Measurements from ENCODE around the gene TEX47. TPM values are rescaled to one million over a fixed set of nuclear protein-coding genes. Genes with fewer than 3 reads are reported as not detected.

Gene TEX47
- total and polyA plus RNA-seq, 2 donors (not counting 1 experiment from before 2014, with no cell fraction given), result not detected

DNA sequence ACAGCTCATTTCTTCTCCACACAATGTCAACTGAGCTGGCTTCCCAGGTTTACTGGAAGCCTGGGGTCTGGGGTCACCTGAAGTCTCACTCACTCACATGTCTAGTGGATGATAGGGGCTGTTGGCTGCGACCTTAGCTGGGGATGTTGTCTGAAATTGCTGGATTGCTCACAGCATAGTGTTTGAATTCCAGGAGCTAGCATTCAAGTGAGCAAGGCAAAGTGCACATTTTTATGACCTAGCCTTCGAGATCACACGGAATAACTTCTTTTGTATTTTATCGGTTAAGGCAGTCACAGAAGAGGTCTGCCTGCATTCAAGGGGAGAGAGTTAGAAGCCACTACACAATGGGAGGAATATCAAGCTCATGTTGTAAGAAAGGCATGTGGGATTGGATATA is 3.6 kb downstream of the TEX47 start:
- Histone ChIP-seq H3K4me2 (ENCODE audit: extremely low read depth, insufficient read depth, low read length) (no peak overlapping the region), H3K36me3 (ENCODE audit: control insufficient read depth, insufficient read depth, low read length) (no peaks in the 10 kb centered on the region), H4K20me1 (ENCODE audit: control insufficient read depth, extremely low read depth, insufficient read depth, low read length) (no peaks in the 10 kb centered on the region), H2AFZ (ENCODE audit: low read length) (no peak overlapping the region), H3K9ac (ENCODE audit: insufficient read depth, low read length) (no peak overlapping the region), H3K9me3 (ENCODE audit: control insufficient read depth, insufficient read depth, low read depth, low read length) (no peaks in the 10 kb centered on the region), H3K4me3 (replicated peaks in 1 of 4; ENCODE audit: control extremely low read depth in 1 of 4, insufficient read depth in 1 of 4, low read depth in 3 of 4, low read length in 4 of 4) (no peak overlapping the region), H3K79me2 (ENCODE audit: control insufficient read depth, insufficient read depth, low read length) (no peaks in the 10 kb centered on the region), H3K4me1 (ENCODE audit: control insufficient read depth, extremely low read depth, insufficient read depth, low read length) (no peaks in the 10 kb centered on the region), H3K27me3 (ENCODE audit: control insufficient read depth, insufficient read depth, low read length) (no peaks in the 10 kb centered on the region), H3K27ac (ENCODE audit: insufficient read depth, low read length) (no peak overlapping the region)
- TF ChIP-seq, protein P1, sequence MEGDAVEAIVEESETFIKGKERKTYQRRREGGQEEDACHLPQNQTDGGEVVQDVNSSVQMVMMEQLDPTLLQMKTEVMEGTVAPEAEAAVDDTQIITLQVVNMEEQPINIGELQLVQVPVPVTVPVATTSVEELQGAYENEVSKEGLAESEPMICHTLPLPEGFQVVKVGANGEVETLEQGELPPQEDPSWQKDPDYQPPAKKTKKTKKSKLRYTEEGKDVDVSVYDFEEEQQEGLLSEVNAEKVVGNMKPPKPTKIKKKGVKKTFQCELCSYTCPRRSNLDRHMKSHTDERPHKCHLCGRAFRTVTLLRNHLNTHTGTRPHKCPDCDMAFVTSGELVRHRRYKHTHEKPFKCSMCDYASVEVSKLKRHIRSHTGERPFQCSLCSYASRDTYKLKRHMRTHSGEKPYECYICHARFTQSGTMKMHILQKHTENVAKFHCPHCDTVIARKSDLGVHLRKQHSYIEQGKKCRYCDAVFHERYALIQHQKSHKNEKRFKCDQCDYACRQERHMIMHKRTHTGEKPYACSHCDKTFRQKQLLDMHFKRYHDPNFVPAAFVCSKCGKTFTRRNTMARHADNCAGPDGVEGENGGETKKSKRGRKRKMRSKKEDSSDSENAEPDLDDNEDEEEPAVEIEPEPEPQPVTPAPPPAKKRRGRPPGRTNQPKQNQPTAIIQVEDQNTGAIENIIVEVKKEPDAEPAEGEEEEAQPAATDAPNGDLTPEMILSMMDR (conservative IDR thresholded peaks at IDR 0.05 in 1 of 2, IDR thresholded peaks at IDR 0.05 in 1 of 2; ENCODE audit: low read depth in 1 of 2, low read length in 2 of 2), result no peak
- TF ChIP-seq EZH2 (IDR thresholded peaks at IDR 0.05; ENCODE audit: low read length, missing control alignments), result no peak
- DNase-seq (ENCODE audit: low read depth in 2 of 2), result no peak

DNA sequence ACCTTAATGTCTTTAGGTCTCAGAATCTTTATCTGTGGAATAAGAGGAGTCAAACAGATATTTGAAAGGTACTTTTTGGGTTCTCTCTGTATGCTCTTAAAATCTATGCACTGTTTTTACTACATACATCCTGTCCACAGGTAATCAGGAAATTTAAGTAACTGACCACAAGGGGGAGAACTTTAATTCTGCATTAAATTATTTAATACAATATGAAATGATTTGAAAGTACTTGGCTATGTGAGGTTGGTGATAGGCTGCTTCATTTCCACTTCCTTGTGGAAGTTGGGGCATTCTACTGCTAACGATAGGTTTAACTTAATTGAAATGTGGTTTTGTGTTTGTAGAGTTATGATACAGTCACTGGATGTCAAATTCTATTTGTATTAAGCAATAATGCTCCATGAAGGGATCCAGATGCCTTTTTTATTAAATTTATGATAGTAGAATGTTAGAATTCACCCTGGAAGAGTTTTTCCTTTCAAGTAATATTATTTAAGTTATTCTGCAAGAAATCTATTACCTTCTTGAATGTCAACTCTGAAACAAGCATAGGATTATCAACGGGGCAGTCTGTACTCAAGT is 6.0 kb downstream of the TEX47 start:
- H3K27ac ChIP-seq (ENCODE audit: insufficient read depth, low read length), result no peak overlapping the region
- H3K9me3 ChIP-seq (ENCODE audit: control insufficient read depth, insufficient read depth, low read depth, low read length), result no peaks in the 10 kb centered on the region
- H3K4me3 ChIP-seq (replicated peaks in 1 of 4; ENCODE audit: control extremely low read depth in 1 of 4, insufficient read depth in 1 of 4, low read depth in 3 of 4, low read length in 4 of 4), result no peak overlapping the region
- H3K36me3 ChIP-seq (ENCODE audit: control insufficient read depth, insufficient read depth, low read length), result no peaks in the 10 kb centered on the region
- no peak overlapping the region for H2AFZ ChIP-seq (ENCODE audit: low read length)
- H4K20me1 ChIP-seq (ENCODE audit: control insufficient read depth, extremely low read depth, insufficient read depth, low read length), result no peaks in the 10 kb centered on the region
- no peak overlapping the region for H3K4me2 ChIP-seq (ENCODE audit: extremely low read depth, insufficient read depth, low read length)
- H3K4me1 ChIP-seq (ENCODE audit: control insufficient read depth, extremely low read depth, insufficient read depth, low read length), result no peaks in the 10 kb centered on the region
- no peaks in the 10 kb centered on the region for H3K27me3 ChIP-seq (ENCODE audit: control insufficient read depth, insufficient read depth, low read length)
- TF ChIP-seq, protein P1 (conservative IDR thresholded peaks at IDR 0.05 in 1 of 2, IDR thresholded peaks at IDR 0.05 in 1 of 2; ENCODE audit: low read depth in 1 of 2, low read length in 2 of 2), result peak; percentile 21 to 44
- TF ChIP-seq EZH2 (IDR thresholded peaks at IDR 0.05; ENCODE audit: low read length, missing control alignments), result no peak
- H3K79me2 ChIP-seq (ENCODE audit: control insufficient read depth, insufficient read depth, low read length), result no peaks in the 10 kb centered on the region
- H3K9ac ChIP-seq (ENCODE audit: insufficient read depth, low read length), result no peak overlapping the region
- peak; percentile 4 to 23 for DNase-seq (ENCODE audit: low read depth in 2 of 2)

DNA sequence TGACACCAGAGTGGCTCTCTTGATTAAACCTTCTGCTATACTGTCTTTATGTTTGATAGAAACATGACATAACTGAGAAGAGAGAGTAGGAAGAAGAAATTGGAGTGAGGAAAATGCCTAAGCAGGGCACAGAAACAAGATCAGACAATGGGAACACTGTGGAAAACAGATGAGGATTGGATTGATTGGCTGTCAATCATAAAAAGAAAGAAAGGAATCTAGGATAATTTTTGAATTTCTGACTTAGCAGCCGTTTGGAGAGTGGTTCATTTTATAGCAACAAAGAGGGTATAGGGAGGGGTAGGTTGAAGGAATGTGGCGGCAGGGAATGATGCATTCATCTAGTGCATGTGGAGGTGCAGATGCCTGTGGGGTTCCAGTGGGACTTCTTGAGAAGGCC is 7.8 kb downstream of the TEX47 start:
- H3K4me3 ChIP-seq (replicated peaks in 1 of 4; ENCODE audit: control extremely low read depth in 1 of 4, insufficient read depth in 1 of 4, low read depth in 3 of 4, low read length in 4 of 4), result no peak overlapping the region
- no peak for DNase-seq (ENCODE audit: low read depth in 2 of 2)
- H4K20me1 ChIP-seq (ENCODE audit: control insufficient read depth, extremely low read depth, insufficient read depth, low read length), result no peaks in the 10 kb centered on the region
- no peaks in the 10 kb centered on the region for H3K36me3 ChIP-seq (ENCODE audit: control insufficient read depth, insufficient read depth, low read length)
- H3K4me1 ChIP-seq (ENCODE audit: control insufficient read depth, extremely low read depth, insufficient read depth, low read length), result no peaks in the 10 kb centered on the region
- H3K79me2 ChIP-seq (ENCODE audit: control insufficient read depth, insufficient read depth, low read length), result no peaks in the 10 kb centered on the region
- no peak overlapping the region for H3K9ac ChIP-seq (ENCODE audit: insufficient read depth, low read length)
- no peak overlapping the region for H3K4me2 ChIP-seq (ENCODE audit: extremely low read depth, insufficient read depth, low read length)
- no peaks in the 10 kb centered on the region for H3K9me3 ChIP-seq (ENCODE audit: control insufficient read depth, insufficient read depth, low read depth, low read length)
- no peak overlapping the region for H2AFZ ChIP-seq (ENCODE audit: low read length)
- H3K27ac ChIP-seq (ENCODE audit: insufficient read depth, low read length), result no peak overlapping the region
- TF ChIP-seq EZH2 (IDR thresholded peaks at IDR 0.05; ENCODE audit: low read length, missing control alignments), result no peak
- TF ChIP-seq, protein P1 (conservative IDR thresholded peaks at IDR 0.05 in 1 of 2, IDR thresholded peaks at IDR 0.05 in 1 of 2; ENCODE audit: low read depth in 1 of 2, low read length in 2 of 2), result no peak
- H3K27me3 ChIP-seq (ENCODE audit: control insufficient read depth, insufficient read depth, low read length), result no peaks in the 10 kb centered on the region

All from fibroblast of lung (primary cell).